GM21529 (cell line): ENCODE measurements around the gene GATAD2A.
"Not testable (repeated sequence)": the region's sequence is repeated elsewhere in the genome, so short reads cannot be mapped to it uniquely, and the experiment has no call there.

Experiments
- ATAC-seq: cut with Tn5 transposase; IDR thresholded peaks from one replicate; pipeline ENCODE4 v1.9.1; 2021; ENCODE audit not compliant: unreplicated experiment

The GATAD2A gene

GRCh38 chr19:19404879-19405860 lies at the start of gene GATAD2A:
Gene GATAD2A, plus strand, starts transcription at chr19:19405675. Its CDS starts 59,671 bp downstream, at chr19:19465346.
- ATAC-seq = peak; percentile 59

GRCh38 chr19:19356500-19356899 lies 49.0 kb upstream of the GATAD2A start:
- ATAC-seq = no peak

GRCh38 chr19:19356901-19357566 lies 48.4 kb upstream of the GATAD2A start:
- no peak for ATAC-seq

- peak; percentile 63 for ATAC-seq
Observed at GRCh38 chr19:19361075-19361594, 44.3 kb upstream of the GATAD2A start.

- no peak for ATAC-seq
Observed at GRCh38 chr19:19362075-19362474, 43.4 kb upstream of the GATAD2A start.

GRCh38 chr19:19366434-19367396 lies 38.8 kb upstream of the GATAD2A start:
- peak; percentile 77 for ATAC-seq

GRCh38 chr19:19368087-19368486 lies 37.4 kb upstream of the GATAD2A start:
- no peak for ATAC-seq

- no peak for ATAC-seq
Observed at GRCh38 chr19:19371059-19371458, 34.4 kb upstream of the GATAD2A start.

GRCh38 chr19:19372656-19373416 lies 32.6 kb upstream of the GATAD2A start:
- peak; percentile 92 for ATAC-seq

- no peak for ATAC-seq
Observed at GRCh38 chr19:19379527-19379926, 25.9 kb upstream of the GATAD2A start.

GRCh38 chr19:19380316-19380715 lies 25.2 kb upstream of the GATAD2A start:
- not testable (repeated sequence) for ATAC-seq

GRCh38 chr19:19381007-19381926 lies 24.2 kb upstream of the GATAD2A start:
- ATAC-seq = no peak

- ATAC-seq = no peak
Observed at GRCh38 chr19:19382118-19382517, 23.4 kb upstream of the GATAD2A start.

GRCh38 chr19:19384486-19384885 lies 21.0 kb upstream of the GATAD2A start:
- ATAC-seq = no peak

- peak; percentile 90 for ATAC-seq
Observed at GRCh38 chr19:19385131-19385895, 20.2 kb upstream of the GATAD2A start.

GRCh38 chr19:19385896-19386869 lies 19.3 kb upstream of the GATAD2A start:
- peak; percentile 13 for ATAC-seq

- ATAC-seq = no peak
Observed at GRCh38 chr19:19387108-19387507, 18.4 kb upstream of the GATAD2A start.
